GM19372 (cell line): Measurements from ENCODE around the gene NME3.
"Not testable (repeated sequence)": the region's sequence is repeated elsewhere in the genome, so short reads cannot be mapped to it uniquely, and the experiment has no call there.

Experiments used
- ATAC-seq: cut with Tn5 transposase; IDR thresholded peaks from one replicate; pipeline ENCODE4 v1.9.1; 2021; ENCODE audit warnings: mild to moderate bottlenecking, low read depth, moderate library complexity; ENCODE audit not compliant: unreplicated experiment

NME3 gene

DNA sequence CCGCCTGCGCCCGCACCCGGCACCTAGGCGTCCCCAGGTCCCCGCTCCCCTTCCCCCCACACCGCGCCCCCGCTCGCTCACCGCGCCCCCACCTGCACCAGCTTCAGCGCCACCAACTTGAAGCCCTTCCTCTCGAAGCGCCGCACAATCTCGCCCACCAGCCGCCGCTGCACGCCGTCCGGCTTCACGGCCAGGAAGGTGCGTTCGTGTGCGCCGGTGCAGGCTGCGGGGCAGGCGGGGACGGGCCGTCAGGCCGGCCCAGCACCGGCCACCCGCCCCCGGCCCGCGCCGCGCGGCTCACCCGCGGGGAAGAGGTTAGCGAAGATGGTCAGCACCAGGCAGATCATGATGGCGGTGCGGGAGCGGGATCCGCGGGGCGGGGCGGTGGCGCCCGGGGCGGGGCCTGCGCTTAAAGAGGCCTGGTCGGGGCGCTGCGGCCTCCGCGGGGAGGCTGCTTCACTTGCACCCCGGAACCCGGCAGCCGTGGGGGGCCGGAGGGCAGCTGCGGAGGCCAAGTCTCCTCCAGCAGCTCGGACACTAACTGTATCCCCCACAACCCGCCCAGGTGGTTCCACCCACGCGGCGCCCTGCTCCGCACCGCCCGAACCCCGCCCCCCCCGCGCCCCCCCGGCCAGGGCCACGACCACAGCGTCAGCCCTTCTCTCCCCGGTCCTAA is at the start of gene NME3:
NME3 (minus strand) TSS at position 356 of the 676 bp plus-strand sequence; CDS start at position 347, 9 bp downstream.
- ATAC-seq: peak; percentile 36

DNA sequence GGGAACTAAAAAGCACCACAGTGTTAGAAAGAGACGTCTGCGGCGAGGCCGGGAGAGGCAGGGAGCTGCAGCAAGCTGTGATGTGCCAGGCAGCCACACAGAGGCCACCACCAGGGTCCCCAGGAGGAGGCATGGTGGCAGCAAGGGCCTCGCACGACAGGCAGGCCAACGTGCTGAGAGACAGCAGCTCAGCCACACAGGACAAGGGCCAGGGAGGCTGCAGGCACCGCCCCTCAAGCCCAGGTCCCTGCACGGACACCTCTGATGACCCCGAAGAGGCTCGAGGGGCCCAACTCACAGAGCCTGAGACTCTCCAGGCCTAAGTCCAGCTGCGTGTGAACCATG is 49.6 kb upstream of the NME3 start:
- ATAC-seq: no peak

DNA sequence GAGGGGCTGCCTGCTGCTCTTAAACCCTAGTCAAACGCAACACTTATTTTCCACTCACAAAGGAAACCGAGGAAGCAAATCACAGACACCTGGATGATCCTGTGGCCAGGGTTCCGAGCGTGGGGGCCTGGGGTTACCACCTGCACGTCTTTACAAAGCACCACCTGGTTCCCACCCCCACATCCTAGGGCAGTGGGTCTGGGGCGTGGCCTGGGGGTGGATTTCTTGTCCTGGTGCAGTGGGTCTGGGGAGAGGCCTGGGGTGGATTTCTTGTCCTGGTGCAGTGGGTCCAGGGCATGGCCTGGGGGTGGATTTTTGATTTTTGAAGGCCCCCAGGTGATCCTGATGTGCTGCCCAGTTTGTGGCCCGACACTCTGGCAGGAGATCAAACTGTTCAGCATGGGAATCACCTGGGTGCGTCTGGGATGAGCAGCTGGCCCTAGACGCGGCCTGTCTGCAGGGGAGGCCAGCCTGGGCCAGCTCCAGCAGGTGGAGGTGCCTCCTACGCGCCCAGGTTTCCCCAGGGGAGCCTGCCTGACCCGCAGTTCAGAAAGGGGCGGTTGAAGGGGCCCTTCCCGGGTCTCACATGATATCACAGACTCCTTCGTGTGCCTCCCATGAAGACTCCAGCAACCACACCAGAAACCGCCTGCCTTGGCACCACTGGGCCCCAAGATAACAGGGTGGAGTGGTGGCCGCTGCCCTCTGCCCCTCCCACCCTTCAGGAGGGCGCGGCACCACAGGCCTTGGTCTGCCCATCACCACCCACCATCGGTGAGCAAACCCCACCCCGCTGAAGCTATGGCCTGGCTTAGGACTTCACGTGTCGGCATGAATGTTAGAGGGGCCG is 49.0 kb upstream of the NME3 start:
- no peak for ATAC-seq

DNA sequence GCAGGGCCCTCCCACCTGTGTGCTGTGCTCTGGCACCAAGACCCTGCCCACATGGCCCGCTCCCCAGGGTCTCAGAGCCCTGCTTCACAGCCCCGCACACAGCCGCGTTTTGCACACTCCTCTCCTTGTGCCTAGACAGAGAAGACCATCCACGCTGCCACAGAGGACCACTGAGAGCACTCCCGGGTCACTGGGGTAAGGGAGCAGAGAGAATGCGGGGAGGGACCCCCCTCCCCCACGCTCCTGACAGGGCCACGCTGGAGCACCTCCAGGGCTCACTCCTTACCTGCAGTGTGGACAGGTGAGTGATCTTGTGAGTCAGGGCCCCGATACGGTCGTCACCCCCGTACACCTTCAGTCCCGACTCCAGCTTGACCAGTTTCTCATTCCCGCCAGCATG is 48.3 kb upstream of the NME3 start:
- no peak for ATAC-seq

DNA sequence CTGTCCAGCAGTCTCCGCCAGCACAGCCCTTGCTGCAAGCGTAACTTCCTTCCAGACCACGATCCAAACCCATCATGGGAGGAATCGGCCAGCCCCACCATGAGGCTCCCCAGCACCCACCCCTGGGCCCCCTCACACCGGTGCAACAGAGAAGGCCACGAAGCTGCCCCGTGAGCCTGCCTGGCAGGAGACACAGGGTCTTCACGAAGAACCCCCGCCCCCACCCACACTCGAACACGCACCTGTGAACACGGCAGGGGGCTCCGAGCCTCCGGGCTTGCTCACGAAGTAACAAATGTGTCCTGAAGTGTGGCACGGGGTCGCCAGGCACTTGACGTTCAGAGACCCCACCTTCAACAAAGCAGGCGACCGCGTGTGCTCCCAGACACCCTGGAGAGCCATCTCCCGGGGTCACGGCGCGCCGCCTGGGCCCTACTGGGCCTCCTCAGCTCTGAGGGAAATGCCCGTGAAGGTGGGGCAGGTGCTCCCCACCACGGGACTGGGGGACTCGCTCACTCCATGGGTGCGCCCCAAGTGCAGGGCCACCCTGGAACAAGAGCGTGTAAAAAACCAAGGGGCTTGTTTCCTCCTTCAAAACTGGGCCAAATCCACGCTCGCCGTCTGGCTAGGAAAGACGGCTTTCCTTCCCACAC is 47.7 kb upstream of the NME3 start:
- no peak for ATAC-seq

DNA sequence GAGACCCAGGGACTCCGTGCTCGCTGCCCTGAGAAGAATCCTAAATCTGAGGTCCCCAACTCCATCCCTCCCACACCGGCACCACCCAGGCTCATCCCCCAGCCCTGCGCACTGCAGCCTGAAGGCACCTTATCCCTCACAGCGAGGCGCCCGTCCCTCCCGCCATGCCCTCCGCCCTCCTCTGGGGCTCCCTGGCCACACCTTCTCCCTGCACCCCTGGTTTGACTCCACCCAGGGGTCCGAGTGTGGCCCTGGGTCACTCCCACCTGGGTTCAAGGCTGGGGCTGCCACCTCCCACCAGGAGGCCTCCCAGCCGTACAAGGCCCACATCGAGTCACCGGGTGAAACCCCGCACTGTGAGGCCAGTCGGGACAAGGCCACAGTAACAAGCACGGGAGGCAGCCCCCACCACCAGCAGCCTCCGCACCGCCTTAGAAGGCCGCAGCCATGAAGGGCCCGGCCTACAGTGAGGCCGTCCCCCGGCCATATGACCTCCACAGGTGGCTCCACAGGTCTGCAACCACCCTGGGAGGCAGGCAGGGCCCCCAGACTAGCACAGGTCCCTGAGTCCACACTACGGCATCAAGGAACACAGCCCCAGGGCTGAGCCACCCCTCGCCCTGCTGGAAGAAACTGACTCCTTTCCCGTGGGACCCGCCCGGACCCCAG is 47.0 kb upstream of the NME3 start:
- ATAC-seq: no peak

DNA sequence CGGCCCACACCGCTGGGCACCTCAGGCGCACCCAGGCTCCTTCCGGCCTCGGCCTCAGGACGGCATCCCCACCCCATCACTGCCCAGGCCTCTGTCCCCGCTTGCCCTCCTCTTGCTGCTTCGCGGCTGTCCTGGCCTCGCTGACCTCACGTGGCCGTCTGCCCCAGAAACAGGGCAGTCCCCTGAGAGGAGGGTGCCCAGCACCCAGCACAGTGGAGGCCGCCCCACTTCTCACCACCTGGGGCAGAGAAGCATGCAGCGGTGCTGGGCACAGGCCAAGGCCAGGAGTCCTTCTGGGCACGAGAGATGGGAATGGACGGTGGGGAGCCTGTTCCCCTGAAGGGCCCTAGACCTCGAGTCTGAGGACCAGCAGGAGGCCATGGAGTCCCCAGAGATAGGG is 46.4 kb upstream of the NME3 start:
- ATAC-seq: no peak

DNA sequence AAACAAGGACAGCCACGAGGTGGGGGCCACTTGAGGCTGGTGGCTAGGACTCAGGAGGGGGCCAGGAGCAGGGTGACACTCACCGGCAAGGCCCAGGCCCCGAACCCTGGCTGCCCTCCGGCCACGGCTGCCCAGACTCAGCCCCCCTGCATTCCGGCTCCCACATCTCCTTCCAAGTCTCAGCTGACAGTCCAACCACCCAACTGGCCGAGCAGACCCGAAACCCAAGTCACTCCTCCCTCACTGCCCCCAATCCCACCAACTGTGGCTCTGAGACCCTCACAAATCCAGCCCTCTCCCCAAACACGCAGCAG is 45.9 kb upstream of the NME3 start:
- no peak for ATAC-seq

DNA sequence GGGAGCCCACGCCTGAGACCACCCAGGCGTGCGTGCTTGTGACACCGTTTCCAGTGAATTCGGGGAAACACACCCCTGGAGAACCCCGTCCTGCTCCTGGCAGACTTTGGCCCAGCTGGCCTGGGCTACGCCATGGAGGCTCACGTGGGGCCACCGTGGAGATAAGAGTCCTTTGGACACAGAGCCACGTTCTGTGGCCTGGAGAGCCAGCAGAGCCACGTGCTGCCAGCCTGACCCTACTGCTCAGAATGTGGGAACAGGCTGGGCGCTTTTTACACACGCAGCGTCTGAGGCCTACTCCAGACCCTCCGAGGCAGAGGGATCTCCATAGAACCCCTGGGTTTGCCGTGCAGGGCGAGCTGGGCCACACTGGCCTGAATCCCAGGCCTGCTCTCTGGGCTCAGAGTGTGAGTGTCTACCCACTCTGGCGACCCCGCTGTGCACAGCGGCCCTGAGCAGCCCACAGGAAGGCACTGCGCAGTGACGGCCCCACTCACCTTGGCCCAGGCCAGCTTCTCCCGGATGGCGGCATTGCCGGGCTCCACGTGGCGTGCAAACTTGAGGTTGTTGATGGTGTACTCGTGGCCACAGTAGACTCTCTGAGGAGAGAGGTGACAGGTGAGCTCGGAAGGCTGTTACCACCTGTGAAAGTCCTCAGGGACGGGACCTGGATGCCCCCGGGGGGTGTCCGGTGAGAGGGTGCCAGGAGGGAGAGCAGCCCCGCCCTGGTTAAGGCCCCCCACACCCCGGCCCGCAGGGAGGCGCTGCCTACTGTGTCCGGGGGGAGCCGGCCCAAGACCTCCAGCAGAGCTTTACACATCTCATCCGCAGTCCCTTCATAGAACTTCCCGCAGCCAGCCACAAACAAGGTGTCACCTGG is 45.3 kb upstream of the NME3 start:
- ATAC-seq: no peak

DNA sequence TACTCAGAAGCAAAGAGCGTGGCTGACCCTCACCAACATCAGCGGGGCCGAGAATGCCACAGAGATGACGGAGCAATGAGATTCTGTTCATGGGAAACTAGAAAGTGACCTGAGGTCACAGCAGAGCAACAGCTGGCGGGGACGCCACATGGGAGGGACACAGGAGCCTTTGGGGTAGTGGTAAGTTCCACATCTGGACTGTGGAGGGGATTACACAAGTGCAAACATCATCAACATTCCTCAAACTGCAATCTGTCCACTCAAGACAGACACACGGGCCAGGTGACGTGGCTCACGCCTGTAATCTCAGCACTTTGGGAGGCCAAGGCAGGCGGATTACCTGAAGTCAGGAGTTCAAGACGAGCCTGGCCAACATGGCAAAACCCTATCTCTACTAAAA is 44.1 kb upstream of the NME3 start:
- no peak for ATAC-seq

DNA sequence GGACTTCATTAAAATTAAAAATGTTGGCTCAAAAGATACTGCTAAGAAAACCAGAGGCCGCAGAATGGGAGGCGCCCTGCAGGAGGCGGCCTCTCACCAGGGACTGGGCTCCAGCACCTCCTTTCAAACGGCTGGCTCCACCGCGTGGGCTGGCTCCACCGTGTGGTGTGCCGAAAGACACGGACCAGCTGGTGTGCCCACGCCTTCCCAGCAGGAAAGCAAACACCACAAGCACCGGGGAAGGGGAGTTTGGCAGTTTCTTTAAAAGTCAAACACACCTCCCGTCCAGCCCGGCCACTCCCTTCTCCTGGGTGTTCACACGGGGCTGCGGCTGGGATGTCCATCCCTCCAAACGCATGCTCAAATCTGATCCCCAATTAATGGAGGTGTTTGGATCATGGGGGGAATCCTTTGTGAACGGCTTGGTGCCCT is 41.4 kb upstream of the NME3 start:
- no peak for ATAC-seq

DNA sequence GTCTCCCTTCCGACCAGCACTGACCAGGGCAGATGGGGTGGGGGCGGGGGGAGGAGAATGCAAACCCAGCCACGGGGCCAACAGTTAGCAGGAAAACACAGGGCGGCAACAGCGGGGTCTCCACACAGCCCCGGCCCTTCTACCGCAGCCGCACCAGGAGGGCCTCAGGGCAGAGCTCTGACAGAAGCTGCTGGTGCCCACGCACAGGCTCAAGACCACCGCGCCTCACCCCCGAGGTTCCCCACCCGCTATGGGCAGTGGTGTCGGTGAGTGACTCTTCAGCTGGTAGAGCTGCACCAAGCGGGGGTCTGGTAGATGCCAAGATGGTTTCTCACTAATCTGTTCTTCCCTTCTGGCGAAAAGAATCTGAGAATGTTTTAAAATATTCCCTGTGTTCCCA is 39.2 kb upstream of the NME3 start:
- no peak for ATAC-seq

DNA sequence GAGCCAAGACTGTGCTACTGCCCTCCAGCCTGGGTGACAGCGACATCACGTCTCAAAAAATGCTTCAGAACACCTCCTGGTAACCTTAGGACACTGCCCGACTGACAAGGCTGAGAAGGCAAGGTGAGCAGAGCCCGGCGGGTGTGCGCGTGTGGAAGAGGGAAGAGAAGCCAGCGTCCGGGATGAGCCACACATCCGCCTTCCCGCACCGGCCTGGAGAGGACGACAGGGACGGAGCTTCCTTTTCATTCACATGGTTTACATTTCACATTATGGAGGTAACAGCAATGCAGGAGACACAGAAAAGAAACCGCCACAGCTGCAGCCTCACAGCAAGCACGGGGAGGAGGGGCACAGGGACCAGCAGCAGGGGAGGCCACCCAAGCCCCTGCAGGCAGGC is 38.8 kb upstream of the NME3 start:
- ATAC-seq: no peak

DNA sequence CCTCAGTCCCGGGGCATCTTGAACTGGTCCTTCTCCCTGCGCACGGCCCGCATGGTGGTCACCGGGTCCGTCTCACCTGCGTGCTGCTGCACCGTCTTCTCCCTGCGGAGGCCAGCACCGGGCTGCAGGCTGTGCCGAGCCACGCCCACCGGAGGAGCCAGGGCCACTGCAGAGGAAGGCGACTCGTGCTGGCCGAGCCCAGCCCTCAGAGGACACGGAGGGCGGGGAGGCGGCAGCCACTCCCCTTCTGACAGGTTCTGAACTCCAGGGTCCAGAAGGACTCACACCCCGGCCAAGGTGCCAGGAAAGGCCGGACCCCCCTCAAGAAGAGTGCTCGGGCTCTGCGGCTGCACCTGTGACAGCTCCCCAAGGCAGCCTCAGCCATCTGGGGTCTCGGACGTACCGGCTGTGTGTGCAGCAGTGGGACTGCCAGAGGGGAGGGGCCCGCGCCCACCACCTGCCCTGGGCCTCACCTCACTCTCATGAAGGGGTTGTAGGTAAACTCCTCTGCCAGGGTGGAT is 38.0 kb upstream of the NME3 start:
- no peak for ATAC-seq

DNA sequence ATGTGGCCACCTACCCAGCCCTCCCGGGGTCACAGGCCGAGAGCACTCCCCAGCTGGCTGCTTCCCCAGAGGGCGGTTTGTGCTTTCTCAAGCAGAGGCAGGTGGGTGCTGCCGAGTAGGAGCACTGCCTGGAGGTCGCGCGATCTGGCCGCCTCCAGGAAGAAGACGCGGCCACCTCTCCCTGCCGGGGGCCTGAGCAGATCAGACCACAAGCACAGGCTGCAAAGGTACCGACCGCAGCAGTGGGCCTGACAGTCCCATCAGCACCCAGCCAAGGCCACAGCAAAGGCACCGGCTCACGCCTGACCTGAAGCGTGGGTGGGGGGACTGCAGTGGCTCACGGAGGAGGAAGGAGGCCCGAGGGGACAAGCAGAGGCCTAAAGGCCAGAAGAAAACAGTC is 37.3 kb upstream of the NME3 start:
- no peak for ATAC-seq

DNA sequence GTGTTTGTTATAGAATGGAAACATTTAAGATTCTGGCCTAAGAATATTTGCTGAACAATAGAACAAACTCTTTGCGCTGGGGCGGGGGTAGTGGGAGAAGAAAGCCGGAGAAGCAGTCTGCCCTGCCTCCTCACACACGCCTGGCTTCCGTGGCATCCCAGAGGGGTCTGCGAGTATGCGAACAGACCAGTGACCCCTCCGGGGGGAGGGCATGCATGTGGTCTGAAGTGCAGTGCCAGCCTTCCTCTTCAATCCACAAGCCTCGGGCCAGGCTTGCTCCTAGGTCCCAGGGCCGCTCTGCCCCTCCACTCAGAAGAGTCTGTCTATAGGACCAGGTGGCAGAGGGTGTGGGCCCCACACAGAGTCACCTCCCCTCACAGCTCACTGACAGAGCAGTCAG is 36.3 kb upstream of the NME3 start:
- ATAC-seq: no peak

DNA sequence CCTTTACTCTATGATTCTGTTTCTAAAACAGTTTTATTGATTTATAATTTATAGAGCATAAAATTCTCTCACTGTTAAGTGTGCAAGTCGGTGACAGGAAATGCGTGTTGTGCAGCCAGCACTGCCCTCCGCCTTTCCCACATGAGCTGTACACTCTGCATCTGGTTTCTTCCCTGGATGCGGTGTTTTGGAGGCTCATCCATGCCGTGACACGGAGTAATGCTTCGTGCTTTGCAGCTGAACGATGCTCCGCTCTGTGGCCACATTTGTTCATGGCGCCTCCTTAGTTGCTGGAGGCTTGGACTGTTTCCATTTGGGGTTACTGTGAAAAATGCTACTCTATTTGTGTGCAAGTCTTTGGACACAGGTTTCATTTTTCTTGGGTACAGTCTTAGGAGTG is 29.4 kb upstream of the NME3 start:
- ATAC-seq: no peak

DNA sequence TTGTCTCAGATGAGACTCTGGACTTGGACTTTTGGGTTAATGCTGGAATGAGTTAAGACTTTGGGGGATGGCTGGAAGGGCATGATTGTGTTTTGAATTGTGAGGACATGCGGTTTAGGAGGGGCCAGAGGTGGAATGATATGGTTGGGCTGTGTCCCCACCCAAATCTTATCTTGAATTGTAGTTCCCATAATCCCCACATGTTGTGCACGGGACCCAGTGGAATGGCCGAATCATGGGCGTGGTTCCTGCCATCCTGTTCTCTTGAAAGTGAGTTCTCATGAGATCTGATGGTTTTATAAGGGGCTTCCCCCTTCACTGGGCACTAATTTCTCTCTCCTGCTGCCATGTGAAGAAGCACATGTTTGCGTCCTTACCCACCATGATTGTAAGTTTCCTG is 27.9 kb upstream of the NME3 start:
- not testable (repeated sequence) for ATAC-seq

DNA sequence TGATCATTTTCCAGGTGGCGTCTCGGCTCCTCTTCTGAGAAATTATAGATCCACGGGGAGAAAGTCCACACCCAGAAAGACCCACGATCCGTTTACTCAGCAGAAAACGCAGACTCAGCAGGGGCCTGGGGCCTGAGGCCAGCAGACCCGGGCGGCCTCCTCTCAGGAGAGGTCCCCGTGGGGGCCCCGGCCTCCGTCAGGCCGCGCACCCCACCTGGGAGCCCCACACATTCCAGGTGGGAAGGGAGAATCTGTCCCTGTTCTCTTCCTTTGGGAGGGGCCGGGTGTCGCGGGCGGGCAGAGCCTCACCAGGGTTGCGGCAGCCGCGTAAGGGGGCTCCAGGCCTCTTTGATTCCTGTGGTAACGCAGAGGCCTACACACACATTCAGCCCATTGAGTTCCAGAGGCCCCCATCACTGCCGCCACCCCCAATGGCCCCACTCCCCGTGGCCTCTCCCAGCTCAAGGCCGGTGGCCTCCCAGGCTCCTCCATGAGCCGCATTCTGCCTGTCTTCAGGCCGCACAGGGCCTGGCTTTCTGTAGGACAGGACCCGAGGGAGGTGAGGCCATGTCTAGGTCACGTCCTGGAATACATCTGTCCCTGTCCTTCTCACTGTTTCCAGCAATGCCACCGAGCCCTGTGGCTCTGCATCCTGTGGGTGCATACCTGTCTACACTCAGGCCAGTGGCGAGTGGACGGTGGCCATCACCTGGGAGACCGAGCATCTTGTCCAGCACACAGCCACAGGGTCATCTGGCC is 23.7 kb upstream of the NME3 start:
- ATAC-seq: no peak
